GM18517 (cell line): ENCODE results near the gene BTG4.

Experiments used
- ATAC-seq: cut with Tn5 transposase; IDR thresholded peaks from one replicate; pipeline ENCODE4 v1.9.1; 2021; ENCODE audit warnings: mild to moderate bottlenecking, moderate library complexity; ENCODE audit not compliant: unreplicated experiment

Gene BTG4

GRCh38 chr11:111500481-111500880, 11.7 kb downstream of the BTG4 start:
- no peak for ATAC-seq

GRCh38 chr11:111499483-111499882, 12.7 kb downstream of the BTG4 start:
- no peak for ATAC-seq

- ATAC-seq: no peak
Observed at GRCh38 chr11:111494040-111494439, 18.1 kb downstream of the BTG4 start.

- ATAC-seq: no peak
Observed at GRCh38 chr11:111490496-111490895, 21.7 kb downstream of the BTG4 start.

GRCh38 chr11:111483431-111483830, 28.8 kb downstream of the BTG4 start:
- ATAC-seq: no peak

- ATAC-seq: no peak
Observed at GRCh38 chr11:111479666-111480065, 32.5 kb downstream of the BTG4 start.

- ATAC-seq: no peak
Observed at GRCh38 chr11:111477898-111478297, 34.3 kb downstream of the BTG4 start.

- no peak for ATAC-seq
Observed at GRCh38 chr11:111476956-111477355, 35.2 kb downstream of the BTG4 start.

- no peak for ATAC-seq
Observed at GRCh38 chr11:111476366-111476765, 35.8 kb downstream of the BTG4 start.

- no peak for ATAC-seq
Observed at GRCh38 chr11:111474432-111474831, 37.8 kb downstream of the BTG4 start.

- no peak for ATAC-seq
Observed at GRCh38 chr11:111472228-111472627, 40.0 kb downstream of the BTG4 start.

- ATAC-seq: no peak
Observed at GRCh38 chr11:111469200-111469599, 43.0 kb downstream of the BTG4 start.

GRCh38 chr11:111466615-111467014, 45.6 kb downstream of the BTG4 start:
- no peak for ATAC-seq

GRCh38 chr11:111465400-111465799, 46.8 kb downstream of the BTG4 start:
- no peak for ATAC-seq

GRCh38 chr11:111463276-111463675, 48.9 kb downstream of the BTG4 start:
- ATAC-seq: no peak

- no peak for ATAC-seq
Observed at GRCh38 chr11:111462329-111462728, 49.9 kb downstream of the BTG4 start.

GRCh38 chr11:111461460-111462235, 50.5 kb downstream of the BTG4 start:
- ATAC-seq: no peak

- no peak for ATAC-seq
Observed at GRCh38 chr11:111460856-111461255, 51.3 kb downstream of the BTG4 start.

GRCh38 chr11:111460340-111460739, 51.8 kb downstream of the BTG4 start:
- ATAC-seq: no peak

- ATAC-seq: no peak
Observed at GRCh38 chr11:111459506-111460270, 52.5 kb downstream of the BTG4 start.

- no peak for ATAC-seq
Observed at GRCh38 chr11:111457731-111458368, 54.3 kb downstream of the BTG4 start.
